ENCODE data around the gene MGLL. TPM values are rescaled to one million over a fixed set of nuclear protein-coding genes. Genes with fewer than 3 reads are reported as not detected.

MGLL gene
- total RNA-seq, 5 donors from 2014 or later (not counting 1 experiment from before 2014, with no cell fraction given): 0.78 to 3.7 (median 1.8) TPM

GRCh38 chr3:127816783-127817405 lies 5.4 kb downstream of the MGLL start:
- Histone ChIP-seq H3K4me3 (ENCODE audit: control insufficient read depth in 1 of 2, extremely low read depth in 1 of 2, low read length in 1 of 2) (no peak overlapping the region), H3K4me1 (ENCODE audit: control insufficient read depth in 1 of 2, extremely low read depth in 1 of 2, insufficient read depth in 2 of 2, low read length in 2 of 2) (peaks cover 0 to 3% of the 10 kb centered on the region in 2 experiments), H3K27me3 (replicated peaks in 1 of 2; ENCODE audit: control insufficient read depth in 2 of 2, extremely low read depth in 1 of 2, insufficient read depth in 2 of 2, low read length in 1 of 2) (peaks cover 0 to 46% of the 10 kb centered on the region in 2 experiments), H3K27ac (ENCODE audit: low read length) (no peak overlapping the region), H3K36me3 (ENCODE audit: control insufficient read depth in 2 of 2, extremely low read depth in 1 of 2, insufficient read depth in 1 of 2, low read length in 1 of 2) (no peaks in the 10 kb centered on the region), H3K9me3 (no peaks in the 10 kb centered on the region)
- POLR2A ChIA-PET: interaction anchor here in 1 of 2 donors (0.7 kb wide), 1 partner anchor 90 kb away, joined by 3 read pairs; no protein-coding TSS in a partner anchor
- DNase-seq (no peak), ATAC-seq (replicated peaks in 1 of 4) (no peak)
- H3K27ac Mint-ChIP-seq: no peak overlapping the region
- CTCF ChIA-PET: interaction anchor here in 1 of 2 donors (0.5 kb wide), 1 partner anchor 1296 kb away, joined by 7 read pairs; no protein-coding TSS in a partner anchor
- 91% methylated on average over 8 of the region's 11 CpGs for whole genome bisulfite sequencing (ENCODE audit: insufficient coverage)
- H3K9me3 Mint-ChIP-seq: no peaks in the 10 kb centered on the region
- no peak overlapping the region for H3K4me3 Mint-ChIP-seq
- H3K27me3 Mint-ChIP-seq: peaks cover 22 to 40% of the 10 kb centered on the region in 2 donors
- peaks cover 0 to 4% (median 2%) of the 10 kb centered on the region in 3 donors for H3K4me1 Mint-ChIP-seq
- H3K36me3 Mint-ChIP-seq: no peaks in the 10 kb centered on the region

- Histone ChIP-seq H3K4me1 (ENCODE audit: control insufficient read depth in 1 of 2, extremely low read depth in 1 of 2, insufficient read depth in 2 of 2, low read length in 2 of 2) (no peaks in the 10 kb centered on the region), H3K27me3 (replicated peaks in 1 of 2; ENCODE audit: control insufficient read depth in 2 of 2, extremely low read depth in 1 of 2, insufficient read depth in 2 of 2, low read length in 1 of 2) (peaks cover 0 to 42% of the 10 kb centered on the region in 2 experiments), H3K4me3 (ENCODE audit: control insufficient read depth in 1 of 2, extremely low read depth in 1 of 2, low read length in 1 of 2) (no peak overlapping the region), H3K27ac (ENCODE audit: low read length) (no peak overlapping the region), H3K9me3 (no peaks in the 10 kb centered on the region), H3K36me3 (ENCODE audit: control insufficient read depth in 2 of 2, extremely low read depth in 1 of 2, insufficient read depth in 1 of 2, low read length in 1 of 2) (no peaks in the 10 kb centered on the region)
- ChIA-PET CTCF (interaction anchor here in 1 of 2 donors (0.5 kb wide), 1 partner anchor 1295 kb away, joined by 7 read pairs; no protein-coding TSS in a partner anchor), POLR2A (no interaction called here)
- ATAC-seq (replicated peaks in 1 of 4) (no peak), DNase-seq (no peak)
- no peaks in the 10 kb centered on the region for H3K9me3 Mint-ChIP-seq
- no peak overlapping the region for H3K27ac Mint-ChIP-seq
- WGBS (ENCODE audit: insufficient coverage): 85% methylated on average over 15 of the region's 23 CpGs
- no peaks in the 10 kb centered on the region for H3K36me3 Mint-ChIP-seq
- H3K4me1 Mint-ChIP-seq: peaks cover 0 to 2% (median 0%) of the 10 kb centered on the region in 3 donors
- no peak overlapping the region for H3K4me3 Mint-ChIP-seq
- H3K27me3 Mint-ChIP-seq: peaks cover 14 to 33% of the 10 kb centered on the region in 2 donors
Observed at GRCh38 chr3:127815641-127816605, 6.4 kb downstream of the MGLL start.

- H3K4me1 Mint-ChIP-seq: no peaks in the 10 kb centered on the region
- H3K4me3 Mint-ChIP-seq: no peak overlapping the region
- WGBS (ENCODE audit: insufficient coverage): no CpG with 5 or more reads among the region's 7 CpGs
- H3K27ac Mint-ChIP-seq: no peak overlapping the region
- CTCF ChIA-PET: no interaction called here
- no peaks in the 10 kb centered on the region for H3K9me3 Mint-ChIP-seq
- no peak overlapping the region for H3K4me3 ChIP-seq (ENCODE audit: control insufficient read depth in 1 of 2, extremely low read depth in 1 of 2, low read length in 1 of 2)
- H3K27me3 Mint-ChIP-seq: peaks cover 9 to 30% of the 10 kb centered on the region in 2 donors
- peaks cover 0 to 38% of the 10 kb centered on the region in 2 experiments for H3K27me3 ChIP-seq (replicated peaks in 1 of 2; ENCODE audit: control insufficient read depth in 2 of 2, extremely low read depth in 1 of 2, insufficient read depth in 2 of 2, low read length in 1 of 2)
- H3K27ac ChIP-seq (ENCODE audit: low read length): no peak overlapping the region
- H3K36me3 ChIP-seq (ENCODE audit: control insufficient read depth in 2 of 2, extremely low read depth in 1 of 2, insufficient read depth in 1 of 2, low read length in 1 of 2): no peaks in the 10 kb centered on the region
- DNase-seq (no peak), ATAC-seq (replicated peaks in 1 of 4) (no peak)
- H3K36me3 Mint-ChIP-seq: no peaks in the 10 kb centered on the region
- H3K4me1 ChIP-seq (ENCODE audit: control insufficient read depth in 1 of 2, extremely low read depth in 1 of 2, insufficient read depth in 2 of 2, low read length in 2 of 2): no peaks in the 10 kb centered on the region
- POLR2A ChIA-PET: no interaction called here
- H3K9me3 ChIP-seq: no peaks in the 10 kb centered on the region
Observed at GRCh38 chr3:127815001-127815400, 7.3 kb downstream of the MGLL start.

GRCh38 chr3:127814325-127814781 lies 8.0 kb downstream of the MGLL start:
- ATAC-seq (replicated peaks in 1 of 4) (no peak), DNase-seq (no peak)
- peaks cover 0 to 32% of the 10 kb centered on the region in 2 experiments for H3K27me3 ChIP-seq (replicated peaks in 1 of 2; ENCODE audit: control insufficient read depth in 2 of 2, extremely low read depth in 1 of 2, insufficient read depth in 2 of 2, low read length in 1 of 2)
- no peaks in the 10 kb centered on the region for H3K36me3 ChIP-seq (ENCODE audit: control insufficient read depth in 2 of 2, extremely low read depth in 1 of 2, insufficient read depth in 1 of 2, low read length in 1 of 2)
- CTCF ChIA-PET: no interaction called here
- H3K4me1 Mint-ChIP-seq: no peaks in the 10 kb centered on the region
- 100% methylated on average over 1 of the region's 2 CpGs for whole genome bisulfite sequencing (ENCODE audit: insufficient coverage)
- H3K4me1 ChIP-seq (ENCODE audit: control insufficient read depth in 1 of 2, extremely low read depth in 1 of 2, insufficient read depth in 2 of 2, low read length in 2 of 2): no peaks in the 10 kb centered on the region
- no peak overlapping the region for H3K4me3 Mint-ChIP-seq
- H3K9me3 Mint-ChIP-seq: no peaks in the 10 kb centered on the region
- H3K4me3 ChIP-seq (ENCODE audit: control insufficient read depth in 1 of 2, extremely low read depth in 1 of 2, low read length in 1 of 2): no peak overlapping the region
- no peaks in the 10 kb centered on the region for H3K36me3 Mint-ChIP-seq
- POLR2A ChIA-PET: no interaction called here
- H3K27ac Mint-ChIP-seq: no peak overlapping the region
- H3K9me3 ChIP-seq: no peaks in the 10 kb centered on the region
- H3K27ac ChIP-seq (ENCODE audit: low read length): no peak overlapping the region
- H3K27me3 Mint-ChIP-seq: peaks cover 4 to 24% of the 10 kb centered on the region in 2 donors

- Mint-ChIP-seq H3K27me3 (peaks cover 7 to 24% of the 10 kb centered on the region in 2 donors), H3K9me3 (no peaks in the 10 kb centered on the region), H3K36me3 (no peaks in the 10 kb centered on the region), H3K4me1 (no peaks in the 10 kb centered on the region), H3K27ac (no peak overlapping the region), H3K4me3 (no peak overlapping the region)
- POLR2A ChIA-PET: no interaction called here
- no peak for ATAC-seq (replicated peaks in 1 of 4)
- CTCF ChIA-PET: no interaction called here
- Histone ChIP-seq H3K9me3 (no peaks in the 10 kb centered on the region), H3K4me1 (ENCODE audit: control insufficient read depth in 1 of 2, extremely low read depth in 1 of 2, insufficient read depth in 2 of 2, low read length in 2 of 2) (no peaks in the 10 kb centered on the region), H3K4me3 (ENCODE audit: control insufficient read depth in 1 of 2, extremely low read depth in 1 of 2, low read length in 1 of 2) (no peak overlapping the region), H3K27me3 (replicated peaks in 1 of 2; ENCODE audit: control insufficient read depth in 2 of 2, extremely low read depth in 1 of 2, insufficient read depth in 2 of 2, low read length in 1 of 2) (peaks cover 0 to 23% of the 10 kb centered on the region in 2 experiments), H3K27ac (ENCODE audit: low read length) (no peak overlapping the region), H3K36me3 (ENCODE audit: control insufficient read depth in 2 of 2, extremely low read depth in 1 of 2, insufficient read depth in 1 of 2, low read length in 1 of 2) (no peaks in the 10 kb centered on the region)
- no peak for DNase-seq
Observed at GRCh38 chr3:127812151-127812550, 10.2 kb downstream of the MGLL start.

- H3K9me3 Mint-ChIP-seq: no peaks in the 10 kb centered on the region
- no peak overlapping the region for H3K4me3 Mint-ChIP-seq
- Histone ChIP-seq H3K27me3 (replicated peaks in 1 of 2; ENCODE audit: control insufficient read depth in 2 of 2, extremely low read depth in 1 of 2, insufficient read depth in 2 of 2, low read length in 1 of 2) (peaks cover 0 to 19% of the 10 kb centered on the region in 2 experiments), H3K4me3 (ENCODE audit: control insufficient read depth in 1 of 2, extremely low read depth in 1 of 2, low read length in 1 of 2) (no peak overlapping the region), H3K4me1 (ENCODE audit: control insufficient read depth in 1 of 2, extremely low read depth in 1 of 2, insufficient read depth in 2 of 2, low read length in 2 of 2) (no peaks in the 10 kb centered on the region), H3K9me3 (no peaks in the 10 kb centered on the region), H3K27ac (ENCODE audit: low read length) (no peak overlapping the region), H3K36me3 (ENCODE audit: control insufficient read depth in 2 of 2, extremely low read depth in 1 of 2, insufficient read depth in 1 of 2, low read length in 1 of 2) (no peaks in the 10 kb centered on the region)
- 83% methylated on average over 1 of the region's 3 CpGs for WGBS (ENCODE audit: insufficient coverage)
- ChIA-PET CTCF (no interaction called here), POLR2A (interaction anchor here in 1 of 2 donors (0.6 kb wide), 1 partner anchor 138 kb away, joined by 3 read pairs; no protein-coding TSS in a partner anchor)
- peaks cover 7 to 22% of the 10 kb centered on the region in 2 donors for H3K27me3 Mint-ChIP-seq
- DNase-seq: no peak
- H3K36me3 Mint-ChIP-seq: no peaks in the 10 kb centered on the region
- peaks cover 0 to 3% (median 0%) of the 10 kb centered on the region in 3 donors for H3K4me1 Mint-ChIP-seq
- ATAC-seq (replicated peaks in 1 of 4): no peak
- H3K27ac Mint-ChIP-seq: no peak overlapping the region
Observed at GRCh38 chr3:127811717-127812116, 10.6 kb downstream of the MGLL start.
